GM12878 (cell line): ENCODE data around the gene ZNF491. TPM values are rescaled to one million over a fixed set of nuclear protein-coding genes. Genes with fewer than 3 reads are reported as not detected.
"Not testable (repeated sequence)": the region's sequence is repeated elsewhere in the genome, so short reads cannot be mapped to it uniquely, and the experiment has no call there.

Experiments
- ATAC-seq: fragments of 200-7000 bp; cut with Tn5 transposase; 3 replicates; pipeline ENCODE4 v1.9.1; 2020; ENCODE audit warnings: mild to moderate bottlenecking, moderate library complexity
- BruUV-seq: library from RNA; stranded (reverse); fragments of 400-500 nt; replicated peaks from 2 replicates; lab custom pipeline; 2021; lab: Mats Ljungman, UMichigan
- CTCF ChIA-PET: fragments of 300-600 bp; sonication (Branson Sonifier 250); formaldehyde crosslinking; extraction: SDS; loops from one replicate; lab custom pipeline; 2021; ENCODE audit warnings: inconsistent platforms; lab: Yijun Ruan, JAX
- POLR2A ChIA-PET: fragments of 350-600 bp; formaldehyde crosslinking; extraction: SDS; loops from one replicate; lab custom pipeline; 2021; ENCODE audit warnings: inconsistent platforms; lab: Charles Lee
- RAD21 ChIA-PET: fragments of 300-600 bp; sonication (Branson Sonifier 250); formaldehyde crosslinking; loops from one replicate; lab custom pipeline; 2023; ENCODE audit warnings: antibody characterized with exemption; ENCODE audit not compliant: unreplicated experiment; lab: Charles Lee
- SMC1A ChIA-PET: fragments of 300-600 bp; sonication (Branson Sonifier 250); formaldehyde crosslinking; loops from one replicate; lab custom pipeline; 2023; ENCODE audit not compliant: unreplicated experiment, uncharacterized antibody; lab: Charles Lee
- DNase-seq: peaks from one replicate; pipeline ENCODE4 v3.0.0-alpha.2; 2011; ENCODE audit warnings: low read depth, low spot score
- FAIRE-seq: peaks from 3 replicates; lab custom pipeline; 2011; peaks lifted over from hg19 to GRCh38; lab: Jason Lieb, UNC
- H2AFZ ChIP-seq: 2 replicates; pipeline ENCODE4 v1.6.0; 2011; ENCODE audit warnings: low read depth, low read length, control low read depth; ENCODE audit not compliant: control insufficient read depth
- H3K27ac ChIP-seq: 2 replicates; pipeline ENCODE4 v1.5.1; 2011; ENCODE audit warnings: control low read depth; ENCODE audit not compliant: control insufficient read depth, insufficient read depth
- H3K27me3 ChIP-seq, 2 experiments: replicated peaks in 1 of 2; 2 replicates each; pipeline versions ENCODE4 v1.6.0 to v1.6.1; 2011; ENCODE audit warnings: low read length in 1 of 2; ENCODE audit not compliant: control insufficient read depth in 2 of 2, insufficient read depth in 2 of 2
- H3K36me3 ChIP-seq, 2 experiments: 2 replicates each; pipeline ENCODE4 v1.5.1; 2011; ENCODE audit warnings: low read length in 1 of 2; ENCODE audit not compliant: control insufficient read depth in 2 of 2, insufficient read depth in 2 of 2
- H3K4me1 ChIP-seq: 2 replicates; pipeline ENCODE4 v1.6.1; 2011; ENCODE audit warnings: mild to moderate bottlenecking, low read length, moderate library complexity, mixed read lengths; ENCODE audit not compliant: control insufficient read depth, insufficient read depth
- H3K4me2 ChIP-seq: 2 replicates; pipeline ENCODE4 v1.6.0; 2011; ENCODE audit warnings: control low read depth; ENCODE audit not compliant: control insufficient read depth, insufficient read depth
- H3K4me3 ChIP-seq: fragments of 200-600 bp; sonication (generic); 2 replicates; pipeline ENCODE4 v1.5.1; 2016
- H3K79me2 ChIP-seq: 2 replicates; pipeline ENCODE4 v1.6.0; 2011; ENCODE audit warnings: low read length; ENCODE audit not compliant: control insufficient read depth, insufficient read depth
- H3K9ac ChIP-seq: 2 replicates; pipeline ENCODE4 v1.8.0; 2011; ENCODE audit warnings: low read length, control low read depth, mixed read lengths; ENCODE audit not compliant: control insufficient read depth, insufficient read depth
- H3K9me3 ChIP-seq: replicated peaks from 3 replicates; pipeline ENCODE4 v1.5.1; 2011; ENCODE audit warnings: mild to moderate bottlenecking, low read length; ENCODE audit not compliant: control insufficient read depth, insufficient read depth
- H4K20me1 ChIP-seq: 2 replicates; pipeline ENCODE4 v1.6.0; 2011; ENCODE audit not compliant: control insufficient read depth, insufficient read depth
- CTCF ChIP-seq, 3 experiments: IDR thresholded peaks in 2 of 3; conservative IDR thresholded peaks in 1 of 3; 2 replicates each; pipeline ENCODE4 v1.5.1; 2011; ENCODE audit warnings: low read depth in 3 of 3, low read length in 3 of 3, mild to moderate bottlenecking in 3 of 3, control low read depth in 2 of 3, moderate library complexity in 2 of 3, inconsistent platforms in 1 of 3, mixed read lengths in 1 of 3; ENCODE audit not compliant: control insufficient read depth in 2 of 3, insufficient read depth in 1 of 3; ENCODE audit errors: extremely low read depth in 1 of 3
- ZBTB33 ChIP-seq: fragments of 450-650 bp; IDR thresholded peaks from 2 replicates; pipeline ENCODE4 v1.6.1; 2017; ENCODE audit warnings: mild to moderate bottlenecking
- WGBS: methylation state at CpG from one replicate; pipeline ENCODE4 v1.1.6; 2016; ENCODE audit warnings: low lambda C conversion rate; ENCODE audit not compliant: insufficient replicate concordance, insufficient coverage; ENCODE audit errors: missing lambda C conversion rate; 5-methylcytosine and 5-hydroxymethylcytosine counted together
- in situ Hi-C: fragments of 300-500 bp; cut with MboI; formaldehyde crosslinking; loops from 9 replicates; pipeline ENCODE4 v1.14.3; 2018; ENCODE audit warnings: mixed read lengths
- intact Hi-C: fragments of 100-400 bp; cut with micrococcal nuclease; formaldehyde crosslinking; loops from one replicate; pipeline ENCODE4 v1.14.2; 2022; ENCODE audit not compliant: unreplicated experiment
- polyA plus RNA-seq, 11 experiments: library from polyadenylated mRNA; depleted of rRNA in 4 of 11; unstranded in 6 of 11; stranded (reverse) in 5 of 11; fragments of >200 nt; fragmentation: Nextera tagmentation in 4 of 11; fragmentation: Illumina TruSeq in 1 of 11; extraction: Ambion mirVana in 4 of 11; extraction: Trizol in 1 of 11; gene quantifications; 1 replicate in 1 of 11; 2 replicates in 10 of 11; pipeline versions ENCODE4 v1.2.1 to v1.2.3, GENCODE V29; 2011 to 2016; ENCODE audit warnings: inconsistent platforms in 2 of 11, missing spikeins in 2 of 11, low read depth in 1 of 11
- total RNA-seq, 4 experiments: library from RNA; depleted of rRNA in 3 of 4; stranded (reverse); fragments of >200 nt in 3 of 4; fragmentation: Illumina TruSeq in 1 of 4; extraction: Trizol in 1 of 4; gene quantifications; 2 replicates each; pipeline versions ENCODE4 v1.2.1 to v1.2.3, GENCODE V29; 2013 to 2021

The ZNF491 gene
- total and polyA plus RNA-seq, 10 of the 15 experiments (the other 5 are each of a cell fraction or from before 2014, with no cell fraction given): 0.18 to 1.4 (median 0.37) TPM

GRCh38 chr19:11771520-11771919 is 26.8 kb upstream of the ZNF491 start:
- POLR2A ChIA-PET, H3K4me2 ChIP-seq: not testable (repeated sequence)

GRCh38 chr19:11776669-11777068 is 21.7 kb upstream of the ZNF491 start:
- CTCF ChIA-PET: not testable (repeated sequence)

More at GRCh38 chr19:11771520-11771919, 26.8 kb upstream of the ZNF491 start:
- peaks cover 15% of the 10 kb centered on the region for H3K79me2 ChIP-seq
- BruUV-seq, RAD21 ChIA-PET, H3K4me1 ChIP-seq, intact Hi-C loops, H3K36me3 ChIP-seq, H3K9ac ChIP-seq, H3K27me3 ChIP-seq, H4K20me1 ChIP-seq, ATAC-seq, FAIRE-seq, in situ Hi-C loops, H3K4me3 ChIP-seq, DNase-seq, H2AFZ ChIP-seq, H3K27ac ChIP-seq: not testable (repeated sequence)
- SMC1A ChIA-PET: interaction anchor here (0.6 kb wide), 1 partner anchor 63 kb away, joined by 3 read pairs; no protein-coding TSS in a partner anchor
- 0 out of 2 replicates have a peak, but pooled peaks have one; percentile 43 for TF ChIP-seq ZBTB33
- 0 out of 6 replicates have a peak, but pooled peaks of 1 of the 3 experiments have one; percentile 9 for TF ChIP-seq CTCF (IDR thresholded peaks at IDR 0.05 in 2 of 3, conservative IDR thresholded peaks at IDR 0.05 in 1 of 3; ENCODE audit: control insufficient read depth in 2 of 3, extremely low read depth in 1 of 3, insufficient read depth in 1 of 3, low read depth in 3 of 3, low read length in 3 of 3)
- WGBS: 93% methylated on average over 11 of the region's 11 CpGs
- CTCF ChIA-PET: interaction anchor here (1.3 kb wide), 1 partner anchor 27 kb away, joined by 5 read pairs; the partner anchor contains the start of gene ZNF491
- H3K9me3 ChIP-seq: peaks cover 17% of the 10 kb centered on the region; the same call in 2 of the 3 replicates

More at GRCh38 chr19:11776669-11777068, 21.7 kb upstream of the ZNF491 start:
- BruUV-seq, DNase-seq, intact Hi-C loops, H4K20me1 ChIP-seq, RAD21 ChIA-PET, H3K9ac ChIP-seq, H3K4me1 ChIP-seq, H3K79me2 ChIP-seq, H3K27ac ChIP-seq, H3K27me3 ChIP-seq, FAIRE-seq, H2AFZ ChIP-seq, SMC1A ChIA-PET, H3K4me3 ChIP-seq, in situ Hi-C loops, ATAC-seq, H3K4me2 ChIP-seq: not testable (repeated sequence)
- POLR2A ChIA-PET: interaction anchor here (0.7 kb wide), 1 partner anchor 557 kb away, joined by 3 read pairs; the partner anchor contains the start of gene ZNF563
- WGBS: 98% methylated on average over 5 of the region's 11 CpGs
- Histone ChIP-seq H3K9me3 (peaks cover 43% of the 10 kb centered on the region), H3K36me3 (peaks cover 6 to 11% of the 10 kb centered on the region in 2 experiments)
